Psoas muscle (tissue), 8 donors: ENCODE results near the gene DLGAP1. TPM values are rescaled to one million over a fixed set of nuclear protein-coding genes. Genes with fewer than 3 reads are reported as not detected.

Source experiments
- ATAC-seq, 4 donors: fragments of 200-7000 bp; cut with Tn5 transposase; one replicate each; pipeline ENCODE4 v1.9.1; 2020; ENCODE audit warnings: moderate library complexity in 3 of 4, mild to moderate bottlenecking in 2 of 4
- DNase-seq, 2 donors: peaks; one replicate each; pipeline ENCODE4 v3.0.0-alpha.2; 2020
- H3K27ac ChIP-seq: fragments of 200-600 bp; one replicate; pipeline ENCODE4 v1.8.0; 2022
- H3K27me3 ChIP-seq, 3 donors: fragments of 200-600 bp in 1 of 3; one replicate each; pipeline versions ENCODE4 v1.6.1 to v1.8.0; 2013 to 2022; ENCODE audit warnings: low read length in 2 of 3, mild to moderate bottlenecking in 2 of 3, moderate library complexity in 1 of 3; ENCODE audit not compliant: insufficient read depth in 3 of 3
- H3K36me3 ChIP-seq, 2 donors: fragments of 200-600 bp in 1 of 2; one replicate each; pipeline versions ENCODE4 v1.6.1 to v1.8.0; 2013 to 2022; ENCODE audit warnings: low read depth in 1 of 2, mild to moderate bottlenecking in 1 of 2, moderate library complexity in 1 of 2; ENCODE audit not compliant: insufficient read depth in 1 of 2
- H3K4me1 ChIP-seq: fragments of 200-600 bp; one replicate; pipeline ENCODE4 v1.8.0; 2022
- H3K4me3 ChIP-seq: fragments of 200-600 bp; one replicate; pipeline ENCODE4 v1.8.0; 2022; ENCODE audit warnings: mild to moderate bottlenecking
- H3K9me3 ChIP-seq: fragments of 200-600 bp; one replicate; pipeline ENCODE4 v1.8.0; 2022
- CTCF ChIP-seq: fragments of 200-600 bp; IDR thresholded peaks from one replicate; pipeline ENCODE4 v1.8.0; 2022; ENCODE audit warnings: antibody characterized with exemption
- WGBS, 3 donors: extraction: QIAGEN DNeasy Blood & Tissue Kit; methylation state at CpG; one replicate each; pipeline versions ENCODE4 v1.1.6 to v1.1.7; 2013; 5-methylcytosine and 5-hydroxymethylcytosine counted together
- intact Hi-C, 2 donors: fragments of 100-400 bp; cut with DNase I; formaldehyde crosslinking; loops; one replicate each; pipeline versions ENCODE4 v1.11.0 to v1.14.2; 2022
- polyA plus RNA-seq, 3 donors: library from polyadenylated mRNA; stranded (reverse); fragments of 200-250 nt; gene quantifications; one replicate each; pipeline ENCODE4 v1.2.3, GENCODE V29; 2013
- total RNA-seq, 4 donors: library from RNA; stranded (reverse); fragmentation: NEBNext Ultra II Directional in 2 of 4; extraction: Animal tissue kit (Norgen Biotek cat#: 25700) in 2 of 4; gene quantifications; one replicate each; pipeline versions ENCODE4 v1.2.1 to v1.2.4, GENCODE V29; 2021 to 2023
- donor health status: healthy with polysubstance abuse.
- donor health status: DM: no; HTN: no; CAD: no; lungs with moderate emphysema.
- donor health status: Bipolar disorder and iron deficiency.
- donor health status: healthy.
- donor health status: DM: yes; HTN: yes; CAD: no.
- donor health status: DM: no; HTN: no; CAD: no.
- donor health status: DM: no; HTN: no; CAD: no.
- donor health status: DM: yes; HTN: yes; CAD: no.

Gene DLGAP1
- total and polyA plus RNA-seq, 7 donors = 0.09 to 0.26 (median 0.16) TPM; not detected in 1

DNA sequence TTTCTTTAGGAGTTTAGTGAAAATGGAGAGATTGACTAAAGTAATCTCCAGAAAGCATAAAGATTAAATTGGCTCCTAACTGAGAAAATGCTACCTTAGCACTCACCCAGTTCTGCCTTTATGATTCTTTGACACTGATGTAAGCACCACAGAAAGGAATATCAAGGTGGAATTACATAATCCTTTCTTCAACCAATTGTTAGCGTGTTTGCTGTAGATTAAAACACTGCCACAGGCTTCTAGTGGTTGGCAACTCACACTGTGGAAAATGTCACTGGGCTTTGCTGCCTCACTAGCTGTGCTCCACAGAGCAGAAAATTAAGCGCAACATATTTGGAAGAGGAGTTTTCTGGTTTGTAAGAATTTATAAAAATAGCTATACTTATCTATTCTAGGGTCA, 104.1 kb downstream of the DLGAP1 start:
- no peak overlapping the region for H3K4me3 ChIP-seq
- intact Hi-C loops = no loop called here
- TF ChIP-seq CTCF = no peak
- no peaks in the 10 kb centered on the region for H3K9me3 ChIP-seq
- no peaks in the 10 kb centered on the region for H3K4me1 ChIP-seq
- no peaks in the 10 kb centered on the region for H3K36me3 ChIP-seq
- no peaks in the 10 kb centered on the region for H3K27me3 ChIP-seq
- DNase-seq (no peak), ATAC-seq (no peak)
- H3K27ac ChIP-seq = no peak overlapping the region
- WGBS, 3 donors = 61 to 75% (median 67%) methylated on average over 2 of the region's 2 CpGs

- Histone ChIP-seq H3K4me1 (no peaks in the 10 kb centered on the region), H3K4me3 (no peak overlapping the region), H3K27me3 (no peaks in the 10 kb centered on the region), H3K36me3 (no peaks in the 10 kb centered on the region), H3K27ac (no peak overlapping the region), H3K9me3 (no peaks in the 10 kb centered on the region)
- TF ChIP-seq CTCF = no peak
- DNase-seq (no peak), ATAC-seq (no peak)
- WGBS, 3 donors = 59 to 77% (median 67%) methylated on average over 1 of the region's 1 CpG
- intact Hi-C loops = no loop called here
These were observed 119.7 kb downstream of the DLGAP1 start for GRCh38 chr18:4335386-4335785.

- no peak for ATAC-seq
- 72 to 75% (median 75%) methylated on average over 5 of the region's 5 CpGs for WGBS, 3 donors
- Histone ChIP-seq H3K36me3 (no peaks in the 10 kb centered on the region), H3K9me3 (no peaks in the 10 kb centered on the region), H3K4me1 (no peaks in the 10 kb centered on the region), H3K27me3 (no peaks in the 10 kb centered on the region), H3K27ac (no peak overlapping the region), H3K4me3 (no peak overlapping the region)
- TF ChIP-seq CTCF = no peak
- intact Hi-C loops = no loop called here
- DNase-seq = no peak
These were observed 122.1 kb downstream of the DLGAP1 start for GRCh38 chr18:4333043-4333442.

- 36 to 54% (median 52%) methylated on average over 3 of the region's 3 CpGs for WGBS, 3 donors
- no peaks in the 10 kb centered on the region for H3K4me1 ChIP-seq
- no peak overlapping the region for H3K27ac ChIP-seq
- ATAC-seq (no peak), DNase-seq (no peak)
- no peaks in the 10 kb centered on the region for H3K27me3 ChIP-seq
- no peak for TF ChIP-seq CTCF
- H3K4me3 ChIP-seq = no peak overlapping the region
- intact Hi-C loops = no loop called here
- no peaks in the 10 kb centered on the region for H3K9me3 ChIP-seq
- H3K36me3 ChIP-seq = no peaks in the 10 kb centered on the region
These were observed 135.1 kb downstream of the DLGAP1 start for GRCh38 chr18:4319738-4320677.
